Neural progenitor cell (in vitro differentiated cells): ENCODE data around the gene KIAA1586.

Source experiments
- CTCF ChIP-seq: fragments of 200-600 bp; sonication (generic); IDR thresholded peaks from 2 replicates; pipeline ENCODE4 v1.5.1; 2017; ENCODE audit warnings: antibody characterized with exemption, mild to moderate bottlenecking
- EZH2 ChIP-seq: fragments of 200-600 bp; sonication (generic); IDR thresholded peaks from 2 replicates; pipeline ENCODE4 v1.6.1; 2017; ENCODE audit warnings: antibody characterized with exemption, mild to moderate bottlenecking, moderate library complexity

GRCh38 chr6:57094689-57095088 lies 48.2 kb downstream of the KIAA1586 start:
- TF ChIP-seq CTCF (no peak), EZH2 (no peak)
